Progenitor cell of endocrine pancreas (in vitro differentiated cells): ENCODE data around the gene FBXW2. TPM values are rescaled to one million over a fixed set of nuclear protein-coding genes. Genes with fewer than 3 reads are reported as not detected.

Experiments used
- DNase-seq: peaks from one replicate; pipeline ENCODE4 v3.0.0; 2021; ENCODE audit warnings: low spot score; ENCODE audit not compliant: unreplicated experiment
- H3K27ac Mint-ChIP-seq: 2 replicates; pipeline ENCODE4 v1.8.0; 2021; ENCODE audit warnings: mild to moderate bottlenecking, moderate library complexity, mixed read lengths
- H3K27me3 Mint-ChIP-seq: 2 replicates; pipeline ENCODE4 v1.8.0; 2021; ENCODE audit warnings: mixed read lengths
- H3K36me3 Mint-ChIP-seq: 2 replicates; pipeline ENCODE4 v1.8.0; 2022; ENCODE audit warnings: mixed read lengths; ENCODE audit not compliant: insufficient read depth
- H3K4me1 Mint-ChIP-seq: 2 replicates; pipeline ENCODE4 v1.8.0; 2021; ENCODE audit warnings: low read depth, mixed read lengths
- H3K4me3 Mint-ChIP-seq: 2 replicates; pipeline ENCODE4 v1.8.0; 2021; ENCODE audit warnings: low read depth, mild to moderate bottlenecking, moderate library complexity, mixed read lengths
- H3K9me3 Mint-ChIP-seq: 2 replicates; pipeline ENCODE4 v1.8.0; 2021; ENCODE audit warnings: low read depth, mixed read lengths
- total RNA-seq: library from RNA; stranded (reverse); gene quantifications from 2 replicates; pipeline ENCODE4 v1.2.1, GENCODE V29; 2021
- TF ChIP-seq, protein P1 (sequence below): fragments of 200-600 bp; sonication (generic); IDR thresholded peaks from one replicate; pipeline ENCODE4 v1.5.0; 2021; ENCODE audit warnings: antibody characterized with exemption, mild to moderate bottlenecking; ENCODE audit not compliant: unreplicated experiment

Gene FBXW2
- total RNA-seq, 1 donor from 2014 or later = 66.0 TPM

DNA sequence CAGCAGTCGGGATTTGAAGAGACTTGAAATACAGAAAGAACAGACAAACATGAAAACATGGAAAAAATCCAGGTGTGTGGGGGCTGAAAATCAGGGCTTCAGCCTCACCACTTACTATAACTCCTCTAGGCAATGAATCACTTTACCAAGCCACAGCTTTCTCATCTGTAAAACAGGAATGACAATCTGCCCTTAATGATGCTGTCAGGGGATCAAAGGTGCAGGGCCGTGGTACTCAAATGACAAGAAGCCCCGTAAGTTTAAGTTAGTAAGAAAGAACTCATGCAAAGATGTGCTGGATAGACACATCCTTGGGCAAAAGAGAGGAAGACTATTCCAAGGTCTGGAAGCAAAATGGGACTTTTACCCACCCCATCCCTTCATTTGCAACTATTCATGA, 34.7 kb downstream of the FBXW2 start:
- TF ChIP-seq, protein P1, sequence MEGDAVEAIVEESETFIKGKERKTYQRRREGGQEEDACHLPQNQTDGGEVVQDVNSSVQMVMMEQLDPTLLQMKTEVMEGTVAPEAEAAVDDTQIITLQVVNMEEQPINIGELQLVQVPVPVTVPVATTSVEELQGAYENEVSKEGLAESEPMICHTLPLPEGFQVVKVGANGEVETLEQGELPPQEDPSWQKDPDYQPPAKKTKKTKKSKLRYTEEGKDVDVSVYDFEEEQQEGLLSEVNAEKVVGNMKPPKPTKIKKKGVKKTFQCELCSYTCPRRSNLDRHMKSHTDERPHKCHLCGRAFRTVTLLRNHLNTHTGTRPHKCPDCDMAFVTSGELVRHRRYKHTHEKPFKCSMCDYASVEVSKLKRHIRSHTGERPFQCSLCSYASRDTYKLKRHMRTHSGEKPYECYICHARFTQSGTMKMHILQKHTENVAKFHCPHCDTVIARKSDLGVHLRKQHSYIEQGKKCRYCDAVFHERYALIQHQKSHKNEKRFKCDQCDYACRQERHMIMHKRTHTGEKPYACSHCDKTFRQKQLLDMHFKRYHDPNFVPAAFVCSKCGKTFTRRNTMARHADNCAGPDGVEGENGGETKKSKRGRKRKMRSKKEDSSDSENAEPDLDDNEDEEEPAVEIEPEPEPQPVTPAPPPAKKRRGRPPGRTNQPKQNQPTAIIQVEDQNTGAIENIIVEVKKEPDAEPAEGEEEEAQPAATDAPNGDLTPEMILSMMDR = no peak
- Mint-ChIP-seq H3K4me3 (no peak overlapping the region), H3K9me3 (no peaks in the 10 kb centered on the region), H3K36me3 (peaks cover 2% of the 10 kb centered on the region), H3K27ac (no peak overlapping the region), H3K27me3 (no peaks in the 10 kb centered on the region), H3K4me1 (no peaks in the 10 kb centered on the region)
- DNase-seq = no peak

- Mint-ChIP-seq H3K9me3 (no peaks in the 10 kb centered on the region), H3K27me3 (no peaks in the 10 kb centered on the region), H3K4me3 (no peak overlapping the region), H3K4me1 (no peaks in the 10 kb centered on the region), H3K36me3 (peaks cover 2% of the 10 kb centered on the region), H3K27ac (no peak overlapping the region)
- no peak for DNase-seq
- TF ChIP-seq, protein P1 = no peak
These were observed 35.9 kb downstream of the FBXW2 start for GRCh38 chr9:120757026-120757913.

- Mint-ChIP-seq H3K4me3 (no peak overlapping the region), H3K4me1 (no peaks in the 10 kb centered on the region), H3K27me3 (no peaks in the 10 kb centered on the region), H3K9me3 (no peaks in the 10 kb centered on the region), H3K36me3 (no peaks in the 10 kb centered on the region), H3K27ac (peak overlapping the region; percentile 48)
- DNase-seq = no peak
- TF ChIP-seq, protein P1 = no peak
These were observed 36.7 kb downstream of the FBXW2 start for GRCh38 chr9:120756531-120756930.

DNA sequence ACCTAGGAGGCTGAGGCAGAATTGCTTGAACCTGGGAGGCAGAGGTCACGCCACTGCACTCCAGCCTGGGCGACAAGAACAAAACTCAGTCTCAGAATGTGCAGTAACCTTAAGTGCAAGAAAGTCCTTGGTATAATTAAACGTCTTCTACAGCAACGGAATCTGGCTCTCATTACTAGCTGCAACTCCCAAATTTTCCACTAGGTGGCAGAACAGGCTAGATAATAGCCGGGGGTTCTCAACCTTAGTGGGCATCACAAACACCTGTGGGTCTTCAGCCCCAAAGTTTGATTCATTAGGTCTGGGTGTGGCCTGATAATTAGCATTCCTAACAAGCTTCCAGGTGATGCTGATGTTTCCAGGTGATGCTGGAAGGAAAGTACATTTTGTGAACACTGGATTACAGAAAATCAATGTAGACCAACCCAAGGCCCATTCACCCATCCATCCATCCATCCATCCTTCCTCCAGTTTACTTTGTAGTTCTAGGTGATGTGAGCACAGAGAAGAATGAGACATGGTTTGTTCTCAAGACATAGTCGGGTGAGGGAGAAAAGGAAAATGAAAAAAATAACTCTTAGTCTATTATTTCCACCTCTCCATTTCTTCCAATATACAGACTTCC, 37.3 kb downstream of the FBXW2 start:
- Mint-ChIP-seq H3K4me3 (no peak overlapping the region), H3K27me3 (no peaks in the 10 kb centered on the region), H3K9me3 (no peaks in the 10 kb centered on the region), H3K27ac (peak overlapping the region; percentile 12), H3K4me1 (no peaks in the 10 kb centered on the region), H3K36me3 (no peaks in the 10 kb centered on the region)
- peak; percentile 63 for DNase-seq
- TF ChIP-seq, protein P1 = peak; percentile 91

- DNase-seq = no peak
- H3K4me3 Mint-ChIP-seq = no peak overlapping the region
- no peak overlapping the region for H3K27ac Mint-ChIP-seq
- H3K9me3 Mint-ChIP-seq = no peaks in the 10 kb centered on the region
- no peaks in the 10 kb centered on the region for H3K36me3 Mint-ChIP-seq
- TF ChIP-seq, protein P1 = no peak
- H3K4me1 Mint-ChIP-seq = no peaks in the 10 kb centered on the region
- no peaks in the 10 kb centered on the region for H3K27me3 Mint-ChIP-seq
These were observed 38.2 kb downstream of the FBXW2 start for GRCh38 chr9:120755044-120755443.
